Heart right ventricle (tissue), 16 donors: ENCODE data around the gene COL1A1. TPM values are rescaled to one million over a fixed set of nuclear protein-coding genes. Genes with fewer than 3 reads are reported as not detected.

ENCODE experiments used
- ATAC-seq, 8 donors: fragments of 200-7000 bp; cut with Tn5 transposase; one replicate each; pipeline ENCODE4 v1.9.1; 2020; ENCODE audit warnings: mild to moderate bottlenecking in 8 of 8, moderate library complexity in 8 of 8, moderate number of reproducible peaks in 1 of 8
- DNase-seq, 2 donors: peaks; one replicate each; pipeline ENCODE4 v3.0.0-alpha.2; 2020
- H3K27ac ChIP-seq, 10 donors: fragments of 200-600 bp; sonication (generic) in 2 of 10; one replicate each; pipeline versions ENCODE4 v1.5.0 to v1.8.0; 2020 to 2022; ENCODE audit warnings: mild to moderate bottlenecking in 3 of 10
- H3K27me3 ChIP-seq, 7 donors: fragments of 200-600 bp; one replicate each; pipeline ENCODE4 v1.8.0; 2021 to 2022; ENCODE audit warnings: mild to moderate bottlenecking in 2 of 7
- H3K36me3 ChIP-seq, 9 donors: fragments of 200-600 bp; sonication (generic) in 1 of 9; one replicate each; pipeline versions ENCODE4 v1.5.0 to v1.8.0; 2020 to 2022; ENCODE audit warnings: mild to moderate bottlenecking in 2 of 9
- H3K4me1 ChIP-seq, 9 donors: fragments of 200-600 bp; sonication (generic) in 1 of 9; one replicate each; pipeline versions ENCODE4 v1.5.0 to v1.8.0; 2020 to 2022; ENCODE audit warnings: mild to moderate bottlenecking in 4 of 9
- H3K4me3 ChIP-seq, 10 donors: fragments of 200-600 bp; sonication (generic) in 2 of 10; one replicate each; pipeline versions ENCODE4 v1.5.0 to v1.8.0; 2020 to 2022; ENCODE audit warnings: mild to moderate bottlenecking in 7 of 10, moderate library complexity in 2 of 10
- H3K9me3 ChIP-seq, 11 donors: fragments of 200-600 bp in 10 of 11; sonication (generic) in 2 of 11; one replicate each; pipeline versions ENCODE4 v1.5.0 to v1.8.0; 2013 to 2022; ENCODE audit warnings: mild to moderate bottlenecking in 2 of 11, control low read depth in 1 of 11, moderate library complexity in 1 of 11
- CTCF ChIP-seq, 9 donors: fragments of 200-600 bp; sonication (generic) in 2 of 9; IDR thresholded peaks; one replicate each; pipeline versions ENCODE4 v1.5.0 to v1.8.0; 2021 to 2022; ENCODE audit warnings: antibody characterized with exemption in 9 of 9, mild to moderate bottlenecking in 5 of 9, moderate library complexity in 1 of 9
- WGBS, 2 donors: extraction: QIAGEN DNeasy Blood & Tissue Kit; methylation state at CpG; one replicate each; pipeline ENCODE4 v1.1.7; 2013; ENCODE audit warnings: inconsistent platforms in 1 of 2; 5-methylcytosine and 5-hydroxymethylcytosine counted together
- intact Hi-C, 10 donors: fragments of 100-400 bp; cut with DNase I; formaldehyde crosslinking; loops; one replicate each; pipeline versions ENCODE4 v1.11.1 to v1.14.2; 2022
- polyA plus RNA-seq, 2 donors: library from polyadenylated mRNA; stranded (reverse); fragments of 200-250 nt; gene quantifications; one replicate each; pipeline ENCODE4 v1.2.3, GENCODE V29; 2013
- total RNA-seq, 10 donors: library from RNA; stranded (reverse); fragmentation: NEBNext Ultra II Directional in 3 of 10; extraction: Animal tissue kit (Norgen Biotek cat#: 25700) in 3 of 10; gene quantifications; one replicate each; pipeline versions ENCODE4 v1.2.1 to v1.2.4, GENCODE V29; 2021 to 2023
- donor health status: Arrhythmogenic right ventricular cardiomyopathy.
- donor health status: ischemic (EF 13 %, LVEDD 7.1; RV severe dilation, severe dysfunction).
- donor health status: healthy with polysubstance abuse.
- donor health status: DM: no; HTN: yes; CAD: no.
- donor health status: DM: no; HTN: no; CAD: no.
- donor health status: ischemic (EF 25% LVEDD 6.9; RV normal size, moderate dysfunction).
- donor health status: ischemic (EF 25% LVEDD 5.7; RV mildly dilated, moderate dysfunction).
- donor health status: healthy.
- donor health status: DM: yes; HTN: yes; CAD: no.
- donor health status: Ischemic cardiomyopathy.
- donor health status: ischemic (EF 35%, LVEDD 5.7; RV mildly dilated, moderate dysfunction).
- donor health status: nonischemic (EF 11% LVEDD 7.7; RV severe dilation, severe dysfunction).
- donor health status: DM: yes; HTN: yes; CAD: no.
- donor health status: PGD.
- donor health status: ischemic (EF 29% LVEDD 5.4; RV normal size, mild dysfunction).
- donor health status: nonischemic (EF 23%, LVEDD 6.1; RV moderate dilation, normal function).

The COL1A1 gene
- total and polyA plus RNA-seq, 12 donors, result 30.2 to 455 (median 45.9) TPM

- no peaks in the 10 kb centered on the region for H3K9me3 ChIP-seq
- intact Hi-C loops, result loop anchor here in 7 of 10 donors (5.0 to 10.0 kb wide), 6 partner anchors 42 to 131 kb away; partner anchors contain the start of gene PDK2 (in 2 of the 7)
- ATAC-seq (peak in 5 of 8 donors; percentile 30 to 53 (median 37)), DNase-seq (peak; percentile 65 to 67)
- peaks cover 5 to 63% (median 24%) of the 10 kb centered on the region in 9 donors for H3K4me1 ChIP-seq
- WGBS, 2 donors, result 73 to 74% methylated on average over 11 of the region's 11 CpGs
- peak overlapping the region in 9 of 10 donors; percentile 18 to 99 (median 95) for H3K27ac ChIP-seq
- H3K4me3 ChIP-seq, result peak overlapping the region in 2 of 10 donors; percentile 1 to 5
- H3K27me3 ChIP-seq, result no peaks in the 10 kb centered on the region
- TF ChIP-seq CTCF (IDR thresholded peaks at IDR 0.05), result no peak
- peaks cover 0 to 7% (median 0%) of the 10 kb centered on the region in 9 donors for H3K36me3 ChIP-seq
Observed at GRCh38 chr17:50163843-50164696, 37.4 kb downstream of the COL1A1 start.

GRCh38 chr17:50162466-50163254, 38.8 kb downstream of the COL1A1 start:
- no peak for DNase-seq
- no peak for ATAC-seq
- Histone ChIP-seq H3K9me3 (no peaks in the 10 kb centered on the region), H3K27me3 (no peaks in the 10 kb centered on the region), H3K27ac (no peak overlapping the region), H3K4me1 (peaks cover 2 to 49% (median 17%) of the 10 kb centered on the region in 9 donors), H3K4me3 (no peak overlapping the region), H3K36me3 (no peaks in the 10 kb centered on the region)
- intact Hi-C loops, result loop anchor here in 7 of 10 donors (5.0 to 10.0 kb wide), 6 partner anchors 40 to 132 kb away; partner anchors contain the start of gene PDK2 (in 2 of the 7)
- 70 to 73% methylated on average over 8 of the region's 8 CpGs for WGBS, 2 donors
- TF ChIP-seq CTCF (IDR thresholded peaks at IDR 0.05), result no peak

GRCh38 chr17:50161911-50162288, 39.5 kb downstream of the COL1A1 start:
- peaks cover 0 to 43% (median 16%) of the 10 kb centered on the region in 9 donors for H3K4me1 ChIP-seq
- intact Hi-C loops, result loop anchor here in 8 of 10 donors (1.0 to 10.0 kb wide), 7 partner anchors 22 to 133 kb away; partner anchors contain the start of gene PDK2 (in 2 of the 8)

More at GRCh38 chr17:50161911-50162288, 39.5 kb downstream of the COL1A1 start:
- Histone ChIP-seq H3K4me3 (peak overlapping the region in 6 of 10 donors; percentile 47 to 64 (median 61)), H3K27ac (peak overlapping the region in 4 of 10 donors; percentile 30 to 79 (median 78)), H3K27me3 (no peaks in the 10 kb centered on the region), H3K36me3 (no peaks in the 10 kb centered on the region), H3K9me3 (no peaks in the 10 kb centered on the region)
- no peak for DNase-seq
- no peak for ATAC-seq
- 55 to 57% methylated on average over 16 of the region's 16 CpGs for WGBS, 2 donors
- TF ChIP-seq CTCF (IDR thresholded peaks at IDR 0.05), result no peak
